ENCODE measurements around the gene CDC16.
"Not testable (repeated sequence)": the region's sequence is repeated elsewhere in the genome, so short reads cannot be mapped to it uniquely, and the experiment has no call there.

The CDC16 gene

DNA sequence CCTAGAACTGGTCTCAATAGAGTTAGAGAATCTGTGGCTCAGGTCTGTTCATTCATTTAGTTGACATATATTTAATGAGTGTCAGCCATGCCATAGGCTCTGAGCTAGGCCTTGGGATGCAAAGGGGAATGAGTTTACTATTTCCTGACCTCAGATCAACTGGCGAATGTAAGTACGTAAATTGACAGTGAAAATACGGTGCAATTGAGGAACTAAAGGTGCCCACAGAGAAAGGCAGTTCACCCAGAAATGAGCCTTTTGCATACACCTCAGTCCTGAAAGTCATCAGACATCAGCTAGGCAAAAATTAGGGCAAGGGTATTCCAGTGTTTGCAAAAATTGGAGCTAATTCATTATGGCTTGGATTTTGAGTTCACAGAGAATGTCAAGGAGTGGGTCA, 26.1 kb downstream of the CDC16 start:
- DNase-seq (ENCODE audit: low spot score), result no peak
- no peak for TF ChIP-seq CTCF (IDR thresholded peaks at IDR 0.05; ENCODE audit: extremely low read depth, missing control alignments)

DNA sequence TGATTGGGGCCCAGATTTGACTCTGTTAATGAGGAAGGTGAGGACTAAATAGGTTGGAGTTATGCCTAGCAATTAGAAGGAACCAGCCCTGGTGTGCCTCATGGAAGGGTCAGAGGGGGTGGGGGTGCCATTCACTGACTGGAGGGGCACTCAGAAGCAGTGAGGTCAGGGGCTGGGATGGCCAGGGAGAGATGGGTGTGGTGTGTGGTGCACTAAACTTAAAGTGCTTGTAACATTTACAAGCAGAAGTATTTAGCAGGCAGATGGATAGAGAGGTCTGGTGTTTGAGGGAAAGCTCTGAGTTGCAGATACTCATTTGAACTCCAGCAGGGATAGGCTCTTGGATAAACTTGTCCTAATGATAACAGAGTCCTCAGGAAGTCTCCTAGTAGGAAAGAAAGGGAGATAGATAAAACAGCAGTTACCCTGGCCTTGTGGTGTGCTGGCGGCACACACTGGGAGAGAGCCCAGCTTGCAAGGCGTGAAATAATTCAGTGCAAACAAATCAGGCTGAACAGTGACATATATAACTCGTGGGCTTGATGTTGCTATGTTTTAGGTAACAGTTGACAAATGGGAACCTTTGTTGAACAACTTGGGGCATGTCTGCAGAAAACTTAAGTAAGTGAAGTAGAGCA, 26.8 kb downstream of the CDC16 start:
- no peak for TF ChIP-seq CTCF (IDR thresholded peaks at IDR 0.05; ENCODE audit: extremely low read depth, missing control alignments)
- no peak for DNase-seq (ENCODE audit: low spot score)

DNA sequence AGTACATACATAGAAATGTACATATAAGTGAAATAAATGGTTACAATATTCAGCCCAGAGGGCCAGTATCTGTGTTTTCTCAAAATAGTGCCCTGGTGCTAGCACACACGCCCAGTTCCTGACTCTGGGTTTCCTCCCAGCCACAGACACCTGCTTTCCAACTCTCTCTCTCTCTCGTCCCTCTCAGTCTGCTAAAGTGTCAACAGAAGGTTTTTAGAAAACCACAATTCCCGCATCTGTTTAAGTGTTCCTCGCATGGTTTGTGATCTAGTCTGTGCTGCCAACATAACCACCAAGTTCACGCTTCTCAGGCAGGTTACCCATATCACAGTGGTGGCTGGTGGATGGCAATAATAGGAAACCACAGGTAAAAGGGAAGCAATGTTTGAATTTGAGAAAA, 28.9 kb downstream of the CDC16 start:
- no peak for DNase-seq (ENCODE audit: low spot score)

GRCh38 chr13:114264313-114264712, 29.6 kb downstream of the CDC16 start:
- DNase-seq (ENCODE audit: low spot score), result not testable (repeated sequence)

More for the DNA sequence above, 28.9 kb downstream of the CDC16 start:
- TF ChIP-seq CTCF (IDR thresholded peaks at IDR 0.05; ENCODE audit: extremely low read depth, missing control alignments), result no peak

DNA sequence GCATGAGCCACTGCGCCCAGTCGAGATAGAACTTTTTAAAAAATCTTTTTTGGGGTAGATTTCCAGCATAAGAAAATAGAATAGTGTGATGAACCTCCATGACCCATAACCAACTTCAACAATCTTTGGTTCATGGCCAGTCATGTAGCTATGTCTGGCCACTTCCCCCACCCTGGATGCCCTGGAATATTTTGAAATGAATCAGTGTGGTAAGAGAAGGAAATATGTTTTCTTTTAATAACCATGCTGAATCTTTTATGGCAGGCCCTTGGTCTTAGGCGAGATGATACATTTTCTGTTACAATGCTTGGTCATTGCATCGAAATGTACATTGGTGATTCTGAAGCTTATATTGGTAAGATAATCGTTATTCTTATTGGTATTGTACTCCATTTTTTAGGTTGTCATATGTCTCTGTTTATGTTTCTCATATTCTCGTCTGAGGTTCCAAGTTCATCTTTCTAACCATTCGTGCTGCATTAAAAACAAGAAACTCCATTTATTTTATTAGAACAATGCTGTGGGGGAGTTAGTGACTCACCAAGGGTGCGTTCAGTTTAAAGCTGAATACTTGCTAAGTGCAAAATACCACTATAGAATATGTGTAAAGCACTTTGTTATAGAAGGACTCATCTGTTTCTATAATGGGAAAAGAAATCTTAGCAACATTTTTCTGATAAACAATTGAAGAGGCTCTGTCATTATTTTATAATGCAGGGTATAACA, 30.4 kb downstream of the CDC16 start:
- TF ChIP-seq CTCF (IDR thresholded peaks at IDR 0.05; ENCODE audit: extremely low read depth, missing control alignments), result no peak
- no peak for DNase-seq (ENCODE audit: low spot score)

GRCh38 chr13:114266241-114266640, 31.5 kb downstream of the CDC16 start:
- TF ChIP-seq CTCF (IDR thresholded peaks at IDR 0.05; ENCODE audit: extremely low read depth, missing control alignments), result no peak
- no peak for DNase-seq (ENCODE audit: low spot score)

DNA sequence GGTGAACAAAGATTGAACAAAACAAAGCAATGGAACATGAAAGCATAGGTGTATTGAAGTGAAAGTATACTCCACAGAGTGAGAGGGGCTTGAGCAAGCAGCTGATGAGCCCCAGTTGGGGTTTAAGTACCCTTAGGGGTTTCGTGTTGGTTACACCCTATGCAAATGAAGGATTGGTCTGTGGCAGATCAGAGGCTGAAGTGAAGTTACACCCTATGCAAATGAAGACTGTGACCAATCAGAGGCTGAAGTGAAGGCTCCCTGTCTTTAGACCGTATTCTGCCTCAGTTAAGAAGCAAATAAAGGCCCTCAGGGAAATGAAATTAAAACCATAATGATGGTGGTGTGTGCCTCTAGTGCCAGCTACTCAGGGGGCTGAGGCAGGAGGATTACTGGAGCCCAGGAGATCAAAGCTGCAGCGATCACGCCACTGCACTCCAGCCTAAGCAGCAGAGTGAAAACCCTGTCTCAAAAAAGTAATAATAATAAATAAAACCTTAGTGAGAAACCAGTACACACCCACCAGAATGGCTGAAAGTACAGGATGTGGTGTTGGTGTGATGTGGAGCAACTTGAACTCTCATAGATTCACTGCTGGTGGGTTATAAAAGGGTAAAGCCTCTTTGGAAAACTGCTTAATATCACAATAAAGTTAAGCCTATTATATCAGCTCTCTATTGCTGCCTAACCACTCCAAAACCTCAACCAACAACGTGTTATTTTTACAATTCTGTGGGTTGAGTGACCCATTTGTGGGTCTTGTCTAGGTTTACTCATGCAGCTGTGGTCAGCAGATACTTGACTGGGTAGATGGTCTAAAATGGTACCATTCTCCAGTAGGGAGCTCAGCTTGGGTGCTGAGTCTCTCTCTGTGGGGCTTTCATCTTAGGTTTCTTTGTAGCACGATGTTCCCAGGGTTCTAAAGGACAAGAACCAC, 33.9 kb downstream of the CDC16 start:
- TF ChIP-seq CTCF (IDR thresholded peaks at IDR 0.05; ENCODE audit: extremely low read depth, missing control alignments), result no peak
- DNase-seq (ENCODE audit: low spot score), result no peak
